Left lung (tissue), 10 donors: ENCODE data around the gene AGBL1. TPM values are rescaled to one million over a fixed set of nuclear protein-coding genes. Genes with fewer than 3 reads are reported as not detected.

Experiments
- ATAC-seq: fragments of 200-7000 bp; cut with Tn5 transposase; one replicate; pipeline ENCODE4 v1.9.1; 2020; ENCODE audit warnings: moderate library complexity
- DNase-seq, 4 donors: peaks; one replicate each; pipeline ENCODE4 v3.0.0-alpha.2; 2013 to 2020
- H3K27ac ChIP-seq, 2 donors: fragments of 200-600 bp; sonication (generic) in 1 of 2; one replicate each; pipeline versions ENCODE4 v1.5.0 to v1.8.0; 2020 to 2021
- H3K27me3 ChIP-seq, 2 donors: fragments of 200-600 bp; sonication (generic) in 1 of 2; one replicate each; pipeline versions ENCODE4 v1.5.0 to v1.8.0; 2020 to 2021
- H3K36me3 ChIP-seq, 2 donors: fragments of 200-600 bp; sonication (generic) in 1 of 2; one replicate each; pipeline versions ENCODE4 v1.5.0 to v1.8.0; 2020 to 2021
- H3K4me1 ChIP-seq, 2 donors: fragments of 200-600 bp; one replicate each; pipeline ENCODE4 v1.8.0; 2021
- H3K4me3 ChIP-seq, 2 donors: fragments of 200-600 bp; sonication (generic) in 1 of 2; one replicate each; pipeline versions ENCODE4 v1.5.0 to v1.8.0; 2020 to 2021; ENCODE audit warnings: mild to moderate bottlenecking in 1 of 2
- H3K9me3 ChIP-seq, 2 donors: fragments of 200-600 bp; sonication (generic) in 1 of 2; one replicate each; pipeline versions ENCODE4 v1.5.0 to v1.8.0; 2020 to 2021
- CTCF ChIP-seq, 2 donors: fragments of 200-600 bp; sonication (generic) in 1 of 2; IDR thresholded peaks; one replicate each; pipeline versions ENCODE4 v1.5.0 to v1.8.0; 2021; ENCODE audit warnings: antibody characterized with exemption in 2 of 2
- intact Hi-C, 2 donors: fragments of 100-400 bp; cut with DNase I; formaldehyde crosslinking; loops; one replicate each; pipeline versions ENCODE4 v1.11.2 to v1.14.2; 2022
- polyA plus RNA-seq, 6 donors: library from polyadenylated mRNA; unstranded; fragments of 120-200 nt; gene quantifications; one replicate each; pipeline ENCODE4 v1.2.1, GENCODE V29; 2013; ENCODE audit not compliant: insufficient read length in 6 of 6
- total RNA-seq, 2 donors: library from RNA; stranded (reverse); fragmentation: NEBNext Ultra II Directional; extraction: Animal tissue kit (Norgen Biotek cat#: 25700); gene quantifications; one replicate each; pipeline ENCODE4 v1.2.1, GENCODE V29; 2021
- donor health status: DM: no; HTN: yes; CAD: no.
- donor health status: DM: no; HTN: no; CAD: no.

The AGBL1 gene
- total and polyA plus RNA-seq, 8 donors = 0.01 to 3.3 (median 0.11) TPM; not detected in 1

- intact Hi-C loops = no loop called here
These were observed 198.9 kb downstream of the AGBL1 start for GRCh38 chr15:86278586-86278985.

GRCh38 chr15:86284635-86285034 lies 205.0 kb downstream of the AGBL1 start:
- Histone ChIP-seq H3K9me3 (no peaks in the 10 kb centered on the region), H3K27ac (no peak overlapping the region), H3K27me3 (no peaks in the 10 kb centered on the region), H3K4me3 (no peak overlapping the region), H3K36me3 (no peaks in the 10 kb centered on the region), H3K4me1 (no peaks in the 10 kb centered on the region)
- intact Hi-C loops = no loop called here
- no peak for DNase-seq
- TF ChIP-seq CTCF (IDR thresholded peaks at IDR 0.05) = no peak
- no peak for ATAC-seq

More at GRCh38 chr15:86278586-86278985, 198.9 kb downstream of the AGBL1 start:
- no peaks in the 10 kb centered on the region for H3K27me3 ChIP-seq
- no peaks in the 10 kb centered on the region for H3K4me1 ChIP-seq
- ATAC-seq (no peak), DNase-seq (no peak)
- H3K27ac ChIP-seq = no peak overlapping the region
- no peak for TF ChIP-seq CTCF (IDR thresholded peaks at IDR 0.05)
- H3K4me3 ChIP-seq = no peak overlapping the region
- H3K9me3 ChIP-seq = no peaks in the 10 kb centered on the region
- no peaks in the 10 kb centered on the region for H3K36me3 ChIP-seq

GRCh38 chr15:86295511-86295910 lies 215.8 kb downstream of the AGBL1 start:
- intact Hi-C loops = no loop called here
- no peak for DNase-seq
- Histone ChIP-seq H3K4me3 (no peak overlapping the region), H3K36me3 (no peaks in the 10 kb centered on the region), H3K4me1 (no peaks in the 10 kb centered on the region), H3K9me3 (no peaks in the 10 kb centered on the region), H3K27me3 (no peaks in the 10 kb centered on the region), H3K27ac (no peak overlapping the region)
- TF ChIP-seq CTCF (IDR thresholded peaks at IDR 0.05) = no peak
- ATAC-seq = no peak

- Histone ChIP-seq H3K4me3 (no peak overlapping the region), H3K27ac (no peak overlapping the region), H3K36me3 (no peaks in the 10 kb centered on the region), H3K9me3 (no peaks in the 10 kb centered on the region), H3K27me3 (no peaks in the 10 kb centered on the region), H3K4me1 (no peaks in the 10 kb centered on the region)
- no peak for DNase-seq
- intact Hi-C loops = no loop called here
- TF ChIP-seq CTCF (IDR thresholded peaks at IDR 0.05) = no peak
- ATAC-seq = no peak
These were observed 217.1 kb downstream of the AGBL1 start for GRCh38 chr15:86296769-86297168.

- Histone ChIP-seq H3K9me3 (no peaks in the 10 kb centered on the region), H3K27me3 (no peaks in the 10 kb centered on the region), H3K36me3 (no peaks in the 10 kb centered on the region), H3K4me3 (no peak overlapping the region), H3K27ac (no peak overlapping the region), H3K4me1 (no peaks in the 10 kb centered on the region)
- intact Hi-C loops = no loop called here
- no peak for TF ChIP-seq CTCF (IDR thresholded peaks at IDR 0.05)
- DNase-seq (no peak), ATAC-seq (no peak)
These were observed 220.9 kb downstream of the AGBL1 start for GRCh38 chr15:86300390-86301125.
